Fibroblast of lung (primary cell): ENCODE results near the gene ZNRF3. TPM values are rescaled to one million over a fixed set of nuclear protein-coding genes. Genes with fewer than 3 reads are reported as not detected.

Experiments
- DNase-seq, 2 donors: peaks; one replicate each; pipeline versions ENCODE4 v3.0.0 to v3.0.0-alpha.2; 2010; ENCODE audit warnings: low read depth in 2 of 2
- H2AFZ ChIP-seq: 2 replicates; pipeline ENCODE4 v1.5.1; 2012; ENCODE audit warnings: low read length, control low read depth, inconsistent platforms
- H3K27ac ChIP-seq: 2 replicates; pipeline ENCODE4 v1.5.1; 2011; ENCODE audit warnings: low read length, control low read depth; ENCODE audit not compliant: insufficient read depth
- H3K27me3 ChIP-seq: 2 replicates; pipeline ENCODE4 v1.5.1; 2011; ENCODE audit warnings: mild to moderate bottlenecking, low read length; ENCODE audit not compliant: control insufficient read depth, insufficient read depth
- H3K36me3 ChIP-seq: 2 replicates; pipeline ENCODE4 v1.5.1; 2011; ENCODE audit warnings: low read length; ENCODE audit not compliant: control insufficient read depth, insufficient read depth
- H3K4me1 ChIP-seq: 2 replicates; pipeline ENCODE4 v1.5.1; 2011; ENCODE audit warnings: low read length; ENCODE audit not compliant: control insufficient read depth, insufficient read depth; ENCODE audit errors: extremely low read depth
- H3K4me2 ChIP-seq: 2 replicates; pipeline ENCODE4 v1.5.1; 2011; ENCODE audit warnings: low read length, control low read depth; ENCODE audit not compliant: insufficient read depth; ENCODE audit errors: extremely low read depth
- H3K4me3 ChIP-seq, 4 experiments: fragments of 200-600 bp in 1 of 4; sonication (generic) in 1 of 4; replicated peaks in 1 of 4; 2 replicates each; pipeline ENCODE4 v1.5.1; 2011 to 2016; ENCODE audit warnings: low read length in 4 of 4, low read depth in 3 of 4, mild to moderate bottlenecking in 3 of 4, control low read depth in 2 of 4, inconsistent platforms in 1 of 4, mixed read lengths in 1 of 4; ENCODE audit not compliant: insufficient read depth in 1 of 4; ENCODE audit errors: control extremely low read depth in 1 of 4
- H3K79me2 ChIP-seq: 2 replicates; pipeline ENCODE4 v1.5.1; 2012; ENCODE audit warnings: mild to moderate bottlenecking, low read length, inconsistent platforms; ENCODE audit not compliant: control insufficient read depth, insufficient read depth
- H3K9ac ChIP-seq: 2 replicates; pipeline ENCODE4 v1.5.1; 2011; ENCODE audit warnings: mild to moderate bottlenecking, low read length, control low read depth; ENCODE audit not compliant: insufficient read depth
- H3K9me3 ChIP-seq: 2 replicates; pipeline ENCODE4 v1.5.1; 2012; ENCODE audit warnings: low read depth, low read length; ENCODE audit not compliant: control insufficient read depth, insufficient read depth
- H4K20me1 ChIP-seq: 2 replicates; pipeline ENCODE4 v1.5.1; 2011; ENCODE audit warnings: low read length; ENCODE audit not compliant: control insufficient read depth, insufficient read depth; ENCODE audit errors: extremely low read depth
- EZH2 ChIP-seq: IDR thresholded peaks from 2 replicates; pipeline ENCODE4 v1.5.1; 2012; ENCODE audit warnings: low read length, control low read depth, mild to moderate bottlenecking; ENCODE audit errors: missing control alignments
- polyA plus RNA-seq, 2 donors: library from polyadenylated mRNA; depleted of rRNA in 1 of 2; stranded (reverse) in 1 of 2; unstranded in 1 of 2; fragments of >200 nt; gene quantifications; 2 replicates each; pipeline ENCODE4 v1.2.1, GENCODE V29; 2011 to 2012; ENCODE audit warnings: missing spikeins in 1 of 2
- total RNA-seq: library from RNA; depleted of rRNA; stranded (reverse); fragments of >200 nt; gene quantifications from 2 replicates; pipeline ENCODE4 v1.2.1, GENCODE V29; 2014
- TF ChIP-seq, protein P1 (sequence below), 2 donors: IDR thresholded peaks in 1 of 2; conservative IDR thresholded peaks in 1 of 2; 1 replicate in 1 of 2; 2 replicates in 1 of 2; pipeline ENCODE4 v1.5.1; 2011 to 2012; ENCODE audit warnings: low read length in 2 of 2, control low read depth in 1 of 2, inconsistent platforms in 1 of 2, low read depth in 1 of 2, mild to moderate bottlenecking in 1 of 2

The ZNRF3 gene
- total and polyA plus RNA-seq, 2 donors (not counting 1 experiment from before 2014, with no cell fraction given), result 1.1 to 2.6 TPM

DNA sequence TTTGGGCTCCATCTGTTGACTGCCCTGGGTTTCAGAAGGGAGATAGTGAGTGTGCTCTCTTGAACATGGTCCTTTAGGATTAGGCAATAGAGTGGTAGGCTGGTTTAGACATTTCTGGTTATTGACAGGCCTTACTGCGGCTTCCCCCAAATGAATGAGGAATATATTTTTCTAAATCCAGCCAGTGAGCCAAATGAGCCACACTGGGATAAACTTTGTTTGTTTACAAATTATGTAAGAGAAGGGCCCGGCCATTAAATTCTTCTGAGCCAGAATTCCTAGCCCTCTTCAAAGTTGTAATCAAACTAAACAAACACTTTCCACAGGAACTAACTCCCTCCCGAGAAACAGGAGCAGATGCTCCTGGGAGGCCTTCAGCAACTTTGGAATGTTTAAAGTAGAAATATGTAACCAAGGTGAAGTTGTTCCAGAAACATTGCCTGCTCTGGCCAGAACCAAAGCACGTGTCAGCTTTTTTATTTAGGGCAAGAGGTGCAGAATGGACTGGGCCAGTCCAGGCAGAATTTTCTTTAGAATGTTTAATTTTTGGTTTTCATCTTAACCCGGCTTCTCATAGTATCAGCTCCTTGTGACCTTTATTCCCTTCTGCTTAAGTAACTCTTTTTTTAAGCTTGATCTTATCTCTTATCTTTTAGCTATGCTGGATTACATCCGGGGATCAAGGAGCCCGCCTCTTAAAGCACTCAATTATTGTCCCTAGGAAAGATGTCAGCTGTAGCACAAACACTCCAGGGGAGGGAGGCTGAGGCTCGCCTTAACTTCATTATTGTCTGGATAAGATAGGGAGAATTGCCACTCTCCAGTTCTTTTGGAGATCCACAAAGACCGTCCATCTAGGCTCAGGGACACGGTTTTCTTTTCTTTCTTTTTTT, 28.7 kb downstream of the ZNRF3 start:
- H3K27ac ChIP-seq, result no peak overlapping the region

DNA sequence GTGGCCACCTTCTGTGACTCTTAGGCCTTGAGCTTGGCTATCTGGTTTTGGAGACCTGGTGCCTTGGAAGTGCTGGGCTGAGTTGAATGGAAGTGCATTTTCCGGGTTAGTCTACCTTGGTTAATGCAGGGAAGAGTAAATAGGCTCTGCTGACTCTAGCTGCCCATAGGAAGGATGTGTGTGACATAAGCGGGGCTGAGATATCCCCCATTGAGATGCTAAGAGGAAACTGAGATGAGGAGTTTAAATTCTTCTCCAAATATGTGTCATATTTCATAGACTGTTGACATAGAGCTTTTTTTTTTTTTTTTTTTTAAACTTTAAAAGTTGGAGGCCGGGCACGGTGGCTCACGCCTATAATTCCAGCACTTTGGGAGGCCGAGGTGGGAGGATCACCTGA, 30.8 kb downstream of the ZNRF3 start:
- H3K79me2 ChIP-seq, result peaks cover 2% of the 10 kb centered on the region
- H3K36me3 ChIP-seq, result no peaks in the 10 kb centered on the region
- no peak overlapping the region for H2AFZ ChIP-seq
- no peaks in the 10 kb centered on the region for H3K9me3 ChIP-seq
- no peak overlapping the region for H3K9ac ChIP-seq
- H3K27ac ChIP-seq, result no peak overlapping the region
- H3K4me3 ChIP-seq, result no peak overlapping the region
- no peaks in the 10 kb centered on the region for H4K20me1 ChIP-seq
- peaks cover 13% of the 10 kb centered on the region for H3K4me1 ChIP-seq
- no peaks in the 10 kb centered on the region for H3K27me3 ChIP-seq
- no peak for DNase-seq
- H3K4me2 ChIP-seq, result no peak overlapping the region
- no peak for TF ChIP-seq EZH2

More for the DNA sequence above, 28.7 kb downstream of the ZNRF3 start:
- peak; percentile 48 to 59 for DNase-seq
- Histone ChIP-seq H3K4me1 (peaks cover 13% of the 10 kb centered on the region), H3K79me2 (peaks cover 2% of the 10 kb centered on the region), H3K4me2 (peak overlapping the region; percentile 8), H3K36me3 (no peaks in the 10 kb centered on the region), H3K9ac (no peak overlapping the region), H3K4me3 (no peak overlapping the region), H2AFZ (no peak overlapping the region), H4K20me1 (no peaks in the 10 kb centered on the region), H3K27me3 (no peaks in the 10 kb centered on the region), H3K9me3 (no peaks in the 10 kb centered on the region)
- no peak for TF ChIP-seq EZH2

DNA sequence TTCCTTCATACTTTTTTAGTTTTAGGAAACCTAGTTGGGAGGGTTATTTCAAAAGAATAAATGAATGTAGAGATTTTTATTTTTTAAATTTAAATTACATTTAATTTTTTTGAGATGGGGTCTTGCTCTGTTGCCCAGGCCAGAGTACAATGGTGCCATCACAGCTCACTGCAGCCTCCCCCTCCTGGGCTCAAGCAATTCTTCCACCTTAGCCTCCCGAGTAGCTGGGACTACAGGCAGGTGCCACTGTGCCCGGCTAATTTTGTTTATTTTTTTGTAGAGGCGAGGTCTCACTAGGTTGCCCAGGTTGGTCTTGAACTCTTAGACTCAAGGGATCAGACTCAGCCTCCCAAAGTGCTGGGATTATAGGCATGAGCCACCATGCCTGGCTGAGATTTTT, 32.6 kb downstream of the ZNRF3 start:
- Histone ChIP-seq H3K27ac (no peak overlapping the region), H3K9ac (no peak overlapping the region), H2AFZ (no peak overlapping the region), H4K20me1 (no peaks in the 10 kb centered on the region), H3K4me1 (peaks cover 13% of the 10 kb centered on the region), H3K27me3 (no peaks in the 10 kb centered on the region), H3K79me2 (no peaks in the 10 kb centered on the region), H3K36me3 (no peaks in the 10 kb centered on the region), H3K4me2 (no peak overlapping the region), H3K9me3 (no peaks in the 10 kb centered on the region), H3K4me3 (no peak overlapping the region)
- DNase-seq, result no peak
- TF ChIP-seq, protein P1, sequence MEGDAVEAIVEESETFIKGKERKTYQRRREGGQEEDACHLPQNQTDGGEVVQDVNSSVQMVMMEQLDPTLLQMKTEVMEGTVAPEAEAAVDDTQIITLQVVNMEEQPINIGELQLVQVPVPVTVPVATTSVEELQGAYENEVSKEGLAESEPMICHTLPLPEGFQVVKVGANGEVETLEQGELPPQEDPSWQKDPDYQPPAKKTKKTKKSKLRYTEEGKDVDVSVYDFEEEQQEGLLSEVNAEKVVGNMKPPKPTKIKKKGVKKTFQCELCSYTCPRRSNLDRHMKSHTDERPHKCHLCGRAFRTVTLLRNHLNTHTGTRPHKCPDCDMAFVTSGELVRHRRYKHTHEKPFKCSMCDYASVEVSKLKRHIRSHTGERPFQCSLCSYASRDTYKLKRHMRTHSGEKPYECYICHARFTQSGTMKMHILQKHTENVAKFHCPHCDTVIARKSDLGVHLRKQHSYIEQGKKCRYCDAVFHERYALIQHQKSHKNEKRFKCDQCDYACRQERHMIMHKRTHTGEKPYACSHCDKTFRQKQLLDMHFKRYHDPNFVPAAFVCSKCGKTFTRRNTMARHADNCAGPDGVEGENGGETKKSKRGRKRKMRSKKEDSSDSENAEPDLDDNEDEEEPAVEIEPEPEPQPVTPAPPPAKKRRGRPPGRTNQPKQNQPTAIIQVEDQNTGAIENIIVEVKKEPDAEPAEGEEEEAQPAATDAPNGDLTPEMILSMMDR (conservative IDR thresholded peaks at IDR 0.05 in 1 of 2, IDR thresholded peaks at IDR 0.05 in 1 of 2; ENCODE audit: low read depth in 1 of 2, low read length in 2 of 2), result no peak
- TF ChIP-seq EZH2, result no peak
